GM20000 (cell line): ENCODE results near the gene CARMIL1.

ENCODE experiments used
- DNase-seq: peaks from one replicate; pipeline ENCODE4 v3.0.0; 2012; ENCODE audit warnings: low spot score
- CTCF ChIP-seq: IDR thresholded peaks from 2 replicates; pipeline ENCODE4 v1.5.1; 2012; ENCODE audit warnings: mild to moderate bottlenecking, control low read depth; ENCODE audit errors: extremely low read depth, missing control alignments

CARMIL1 gene

GRCh38 chr6:25287941-25288340 is 8.8 kb downstream of the CARMIL1 start:
- no peak for TF ChIP-seq CTCF
- no peak for DNase-seq

- DNase-seq, result no peak
Observed at GRCh38 chr6:25288518-25288917, 9.3 kb downstream of the CARMIL1 start.

GRCh38 chr6:25290306-25291060 is 11.3 kb downstream of the CARMIL1 start:
- DNase-seq, result no peak
- no peak for TF ChIP-seq CTCF

More at GRCh38 chr6:25288518-25288917, 9.3 kb downstream of the CARMIL1 start:
- no peak for TF ChIP-seq CTCF

- no peak for DNase-seq
- TF ChIP-seq CTCF, result no peak
Observed at GRCh38 chr6:25292384-25292783, 13.2 kb downstream of the CARMIL1 start.

- no peak for DNase-seq
- TF ChIP-seq CTCF, result no peak
Observed at GRCh38 chr6:25295651-25296050, 16.5 kb downstream of the CARMIL1 start.

- DNase-seq, result no peak
- TF ChIP-seq CTCF, result no peak
Observed at GRCh38 chr6:25296217-25296905, 17.2 kb downstream of the CARMIL1 start.

- no peak for TF ChIP-seq CTCF
- DNase-seq, result no peak
Observed at GRCh38 chr6:25297039-25297441, 17.9 kb downstream of the CARMIL1 start.
